Activated gamma-delta T cell treated with Interleukin-2 at 50 U/mL for 16 hours (primary cell): Measurements from ENCODE around the gene MT2A.

Experiments
- DNase-seq: peaks from one replicate; pipeline ENCODE4 v3.0.0-alpha.2; 2020

The MT2A gene

GRCh38 chr16:56600398-56600999 lies 7.9 kb upstream of the MT2A start:
- DNase-seq = no peak

GRCh38 chr16:56601325-56601724 lies 7.1 kb upstream of the MT2A start:
- DNase-seq = no peak

GRCh38 chr16:56603589-56603988 lies 4.8 kb upstream of the MT2A start:
- no peak for DNase-seq

- no peak for DNase-seq
Measured at GRCh38 chr16:56604966-56605365, 3.4 kb upstream of the MT2A start.

GRCh38 chr16:56605475-56605874 lies 2.9 kb upstream of the MT2A start:
- no peak for DNase-seq

DNA sequence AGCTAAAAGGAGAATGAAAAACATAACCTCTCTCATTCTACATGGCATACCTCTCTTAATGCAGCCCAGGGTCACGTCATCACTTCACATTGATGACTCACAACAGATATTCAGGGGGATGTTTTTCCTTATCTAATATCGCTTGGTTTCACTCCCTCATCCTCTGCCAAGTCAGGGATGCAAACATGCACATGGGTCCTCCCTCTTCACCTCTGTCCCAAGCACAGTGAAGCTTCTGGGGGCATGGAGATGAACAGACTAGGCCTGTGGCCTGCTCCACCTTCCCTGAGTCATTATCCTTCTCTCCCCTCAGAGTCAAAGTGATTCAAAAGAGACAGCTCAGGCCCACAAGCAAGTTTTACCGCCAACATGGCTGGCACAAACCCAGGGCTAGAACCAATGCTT lies 2.3 kb upstream of the MT2A start:
- no peak for DNase-seq

DNA sequence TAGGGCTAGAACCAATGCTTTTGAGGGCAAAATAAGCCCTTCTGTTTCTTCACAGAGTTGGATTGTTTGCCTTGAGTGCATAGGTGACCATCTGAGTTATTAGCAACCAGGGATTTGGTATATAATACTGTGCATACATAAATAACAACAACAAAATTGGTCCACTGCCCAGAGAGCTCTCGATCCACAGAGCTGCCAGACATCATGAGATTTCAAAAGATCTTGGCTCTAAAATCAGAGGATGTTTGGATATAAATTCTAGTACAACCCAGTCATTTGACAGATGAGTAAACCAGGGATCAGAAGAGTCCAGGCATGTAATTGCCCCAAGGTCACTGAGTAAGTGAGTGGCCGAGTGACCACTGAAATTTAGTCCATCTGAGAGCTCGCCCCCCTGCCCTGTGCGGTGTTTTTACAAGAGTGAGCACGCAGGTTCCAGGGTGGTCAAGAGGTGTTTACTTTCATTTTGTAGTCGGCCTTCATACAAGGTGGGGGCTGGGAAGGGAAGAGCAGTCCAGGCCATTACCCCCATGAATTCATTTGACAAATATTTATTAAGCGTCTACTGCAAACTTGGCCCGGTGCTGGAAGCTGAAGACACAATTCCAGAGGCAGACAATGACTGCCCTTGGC lies 1.8 kb upstream of the MT2A start:
- DNase-seq = no peak

GRCh38 chr16:56607109-56607618 lies 1.2 kb upstream of the MT2A start:
- no peak for DNase-seq

DNA sequence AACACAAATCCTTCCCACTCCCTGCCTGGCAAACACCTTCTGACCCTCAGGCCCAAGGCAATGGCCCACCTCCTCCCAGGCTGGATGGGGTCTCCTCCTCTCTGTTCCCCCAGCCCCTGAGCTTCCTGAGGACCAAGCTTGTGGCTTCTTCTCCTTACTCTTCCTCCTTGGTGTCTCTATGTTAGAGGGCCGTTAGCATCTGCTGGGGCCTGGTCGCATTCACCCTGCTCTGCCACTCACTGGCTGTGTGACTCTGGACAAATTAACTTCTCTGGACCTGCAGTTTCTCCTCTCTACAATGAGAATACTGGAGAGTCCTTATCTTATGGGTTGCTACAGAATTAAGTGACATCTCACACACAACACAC lies 725 bp upstream of the MT2A start:
- no peak for DNase-seq

DNA sequence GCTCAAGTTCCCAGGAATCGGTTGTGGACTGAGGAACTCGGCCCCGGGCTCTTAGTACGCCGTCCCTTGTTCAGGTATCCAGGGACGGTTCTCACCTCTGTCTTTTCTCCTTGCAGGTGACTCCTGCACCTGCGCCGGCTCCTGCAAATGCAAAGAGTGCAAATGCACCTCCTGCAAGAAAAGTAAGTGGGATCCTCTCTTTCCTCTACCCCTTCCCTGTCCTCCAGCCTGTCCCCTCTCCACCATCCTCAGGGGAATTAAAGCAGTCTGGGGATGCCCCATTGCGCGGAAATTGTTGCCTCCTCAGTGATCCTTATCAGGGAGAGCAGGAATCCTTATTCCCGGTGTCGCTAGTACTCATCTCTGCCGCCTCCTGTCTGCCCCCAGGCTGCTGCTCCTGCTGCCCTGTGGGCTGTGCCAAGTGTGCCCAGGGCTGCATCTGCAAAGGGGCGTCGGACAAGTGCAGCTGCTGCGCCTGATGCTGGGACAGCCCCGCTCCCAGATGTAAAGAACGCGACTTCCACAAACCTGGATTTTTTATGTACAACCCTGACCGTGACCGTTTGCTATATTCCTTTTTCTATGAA lies 585 bp downstream of the MT2A start:
- no peak for DNase-seq

DNA sequence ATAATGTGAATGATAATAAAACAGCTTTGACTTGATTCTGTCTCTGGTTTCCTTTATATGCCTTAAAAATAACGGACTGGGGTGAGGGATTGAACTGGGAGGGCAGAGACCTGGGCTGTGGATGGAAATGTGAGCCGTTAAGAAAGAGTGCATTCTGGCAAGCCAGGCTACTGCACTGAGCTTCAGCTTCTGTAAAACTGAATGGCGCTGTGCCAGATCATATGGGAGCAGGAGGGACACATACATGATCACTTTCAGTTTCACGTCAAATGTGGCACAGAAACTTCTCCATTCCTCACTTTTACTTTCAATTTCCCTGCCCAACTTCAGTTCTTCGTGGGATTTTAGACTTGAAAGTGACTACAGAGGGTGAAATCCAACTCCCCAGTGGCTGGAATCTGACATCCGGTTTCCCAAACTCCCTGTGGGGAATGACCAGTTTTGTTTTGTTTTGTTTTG lies 1.1 kb downstream of the MT2A start:
- peak; percentile 63 for DNase-seq

GRCh38 chr16:56610017-56610608 lies 1.7 kb downstream of the MT2A start:
- peak; percentile 39 for DNase-seq

DNA sequence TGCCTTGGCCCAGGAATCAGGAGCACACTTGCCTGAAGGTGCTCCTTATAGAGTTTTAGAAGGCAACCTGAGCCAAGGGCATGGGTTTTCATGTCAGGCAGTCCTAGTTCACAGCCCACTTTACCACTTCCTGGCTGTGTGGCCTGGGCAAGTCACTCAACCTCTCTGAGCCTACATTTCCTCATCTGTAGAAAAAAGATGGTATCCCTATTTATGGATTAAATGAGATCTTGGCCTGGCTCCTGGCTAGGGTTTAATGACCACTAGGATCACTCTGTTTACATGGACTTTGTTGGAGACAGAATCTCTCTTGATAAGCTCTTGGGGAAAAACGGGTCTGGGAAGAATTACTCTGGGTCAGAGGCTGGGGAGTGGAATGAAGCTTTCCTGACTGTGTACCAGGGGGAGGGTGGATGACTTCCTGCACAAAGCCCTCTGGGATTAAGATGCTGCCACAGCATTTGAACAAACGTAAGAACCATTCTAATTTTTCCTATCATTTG lies 2.3 kb downstream of the MT2A start:
- no peak for DNase-seq

DNA sequence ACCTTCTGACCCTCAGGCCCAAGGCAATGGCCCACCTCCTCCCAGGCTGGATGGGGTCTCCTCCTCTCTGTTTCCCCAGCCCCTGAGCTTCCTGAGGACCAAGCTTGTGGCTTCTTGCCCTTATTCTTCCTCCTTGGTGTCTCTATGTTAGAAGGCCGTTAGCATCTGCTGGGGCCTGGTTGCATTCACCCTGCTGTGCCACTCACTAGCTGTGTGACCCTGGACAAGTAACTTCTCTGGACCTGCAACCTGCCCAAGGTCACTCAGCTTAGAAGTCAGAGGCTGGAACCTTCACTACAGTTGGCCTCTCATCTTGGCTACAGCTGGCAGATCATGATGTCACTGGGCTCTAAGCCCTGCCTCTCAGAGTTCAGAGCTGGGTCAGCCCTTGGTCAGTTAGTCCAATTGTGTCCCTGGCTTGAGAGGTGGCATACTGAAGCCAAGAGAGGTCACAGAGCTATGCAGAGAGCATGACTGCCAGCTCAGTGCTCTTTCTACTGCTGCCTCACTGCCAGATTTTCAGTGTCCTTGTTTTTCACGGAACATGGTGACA lies 3.0 kb downstream of the MT2A start:
- DNase-seq = no peak

DNA sequence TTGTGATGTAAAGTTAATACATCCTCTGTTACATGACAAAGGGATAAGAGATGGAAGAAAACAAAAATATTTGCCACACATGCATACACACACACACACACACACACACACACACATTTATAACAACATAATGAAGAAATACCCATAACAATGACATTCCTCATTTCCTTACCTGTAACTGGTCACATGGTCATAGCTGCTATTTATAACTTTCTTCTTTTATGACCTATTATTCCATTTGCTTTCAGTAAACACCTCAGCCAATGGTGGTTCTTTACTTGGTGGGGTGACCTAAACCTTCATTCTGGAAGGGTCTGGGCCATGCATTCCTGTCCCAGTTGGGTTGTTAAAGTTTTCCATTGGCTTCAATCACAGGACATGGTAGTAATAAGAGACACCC lies 5.3 kb downstream of the MT2A start:
- no peak for DNase-seq

DNA sequence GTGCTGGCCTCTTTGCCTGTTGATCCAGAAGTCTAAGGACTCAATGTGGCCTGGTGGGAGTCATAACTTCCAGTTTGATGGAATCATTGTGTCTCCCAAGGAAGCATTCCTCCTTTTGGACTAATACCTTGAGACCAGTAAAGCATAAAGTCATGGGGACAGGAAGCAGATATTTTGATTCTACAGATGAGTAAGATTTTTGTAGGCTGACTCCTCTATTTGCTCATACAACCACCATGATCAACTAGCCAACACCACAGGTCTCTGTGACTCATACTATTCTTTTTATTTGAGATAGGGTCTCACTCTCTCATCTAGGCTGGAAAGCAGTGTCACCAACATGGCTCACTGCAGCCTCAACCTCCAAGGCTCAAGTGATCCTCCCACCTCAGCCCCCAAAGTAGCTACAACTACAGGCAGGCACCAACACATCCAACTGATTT lies 6.2 kb downstream of the MT2A start:
- DNase-seq = no peak

DNA sequence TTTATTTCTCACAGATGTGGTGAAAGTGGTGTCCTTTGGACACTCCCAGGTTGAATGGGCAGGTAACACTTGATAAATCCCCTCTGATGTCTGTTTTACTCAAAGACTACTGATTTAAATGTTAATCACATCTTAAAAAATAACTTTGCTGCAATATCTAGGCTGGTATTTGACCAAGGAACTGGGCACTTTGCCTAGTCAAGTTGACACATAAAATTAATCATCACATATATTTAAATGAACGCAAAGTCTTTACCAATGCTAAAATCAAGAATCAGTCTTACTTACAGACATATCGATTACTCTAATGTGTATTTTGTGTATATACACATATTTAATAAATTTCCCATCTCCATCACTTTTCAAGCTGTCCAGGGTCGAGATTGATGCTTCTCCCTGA lies 7.0 kb downstream of the MT2A start:
- no peak for DNase-seq

DNA sequence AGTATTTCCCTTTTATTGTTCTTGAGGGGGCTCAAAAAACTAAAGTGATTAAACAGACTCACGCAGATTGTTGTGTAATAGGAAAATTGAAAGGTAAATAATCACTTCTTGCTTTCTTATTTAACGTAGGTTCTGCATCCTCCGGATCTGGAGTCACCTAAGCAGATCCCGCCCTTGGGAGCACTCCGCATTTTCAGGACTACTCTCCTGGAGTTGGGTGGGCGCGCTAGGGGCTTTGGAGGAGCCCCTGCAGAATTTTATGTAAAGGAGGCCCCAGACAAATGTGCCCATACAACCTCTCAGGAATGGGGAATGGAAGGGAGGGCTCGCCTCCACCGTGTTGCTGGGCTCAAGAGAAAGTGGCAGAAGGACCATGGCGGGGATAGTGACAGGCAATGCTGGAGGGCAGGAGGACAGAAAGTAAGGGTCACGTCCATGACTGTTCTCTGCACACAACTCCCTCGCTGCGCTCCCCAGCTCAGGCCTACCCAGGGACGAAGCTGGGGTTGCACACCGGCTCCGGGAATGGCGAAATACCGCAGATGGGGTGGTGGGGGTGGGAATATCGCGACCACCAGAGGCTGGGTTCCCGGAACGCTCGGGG lies 8.3 kb downstream of the MT2A start:
- DNase-seq = no peak

DNA sequence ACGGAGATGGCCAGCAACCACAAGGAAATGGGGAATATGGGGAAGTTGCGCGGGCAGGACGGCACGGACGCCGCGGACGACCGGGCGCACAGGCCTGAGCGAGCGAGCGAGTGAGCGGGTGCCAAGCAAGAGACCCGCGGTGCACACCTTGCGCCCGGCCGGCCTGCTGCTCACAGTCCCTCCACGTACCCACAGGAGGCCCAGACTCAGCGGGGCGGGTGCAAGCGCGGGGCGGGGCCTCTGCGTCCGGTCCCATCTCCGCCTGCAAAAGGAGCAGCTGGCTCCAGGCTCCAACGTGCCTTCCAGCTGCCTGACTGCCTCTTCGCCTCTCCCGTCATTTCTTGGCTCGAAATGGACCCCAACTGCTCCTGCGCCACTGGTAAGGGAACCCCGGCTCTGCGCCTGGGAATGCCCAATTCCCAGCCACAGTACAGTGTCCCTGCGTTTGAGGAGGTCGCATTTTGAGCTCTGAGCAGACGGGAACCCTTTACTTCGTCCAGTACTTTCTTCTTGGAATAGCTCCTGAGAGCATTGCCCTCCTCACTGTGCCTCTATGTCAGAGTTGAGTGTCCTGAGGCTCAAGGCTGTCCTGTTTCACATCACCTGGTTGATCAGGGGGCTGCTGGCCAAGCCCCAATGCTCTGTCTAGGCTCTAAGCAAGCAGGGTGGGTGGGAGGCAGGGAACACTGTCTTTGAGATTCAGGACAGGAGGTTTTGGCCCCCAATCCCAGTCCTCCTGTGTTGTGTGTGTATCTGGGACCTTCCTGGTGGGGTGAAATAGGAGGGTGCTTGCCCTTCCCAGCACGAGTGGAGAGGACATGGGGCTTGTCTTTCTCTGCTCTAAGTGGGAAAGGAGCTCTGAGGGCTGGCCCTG lies 9.1 kb downstream of the MT2A start:
- peak; percentile 36 for DNase-seq

DNA sequence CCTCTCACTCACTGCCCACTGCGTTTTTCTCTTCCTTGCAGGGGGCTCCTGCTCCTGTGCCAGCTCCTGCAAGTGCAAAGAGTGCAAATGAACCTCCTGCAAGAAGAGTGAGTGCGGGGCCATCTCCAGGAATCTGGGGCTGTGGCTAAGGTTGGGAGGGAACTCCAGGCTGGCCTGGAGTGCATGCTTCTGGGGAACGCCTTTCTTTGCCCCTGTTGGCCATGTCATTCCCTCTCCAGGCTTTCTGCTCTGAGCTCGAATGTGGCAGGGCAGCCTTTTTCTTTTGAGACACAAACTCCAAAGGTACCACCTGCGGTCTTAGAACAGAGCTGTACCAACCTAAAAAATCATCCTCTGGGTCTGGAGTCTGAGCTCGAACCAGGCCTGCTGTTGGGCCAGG lies 9.8 kb downstream of the MT2A start:
- no peak for DNase-seq

GRCh38 chr16:56620339-56620897 lies 12.0 kb downstream of the MT2A start:
- no peak for DNase-seq
